Mesothelial cell of epicardium (in vitro differentiated cells): ENCODE measurements around the gene KDM4B. TPM values are rescaled to one million over a fixed set of nuclear protein-coding genes. Genes with fewer than 3 reads are reported as not detected.

Experiments
- DNase-seq, 2 experiments: peaks; one replicate each; pipeline ENCODE4 v3.0.0; 2021; ENCODE audit warnings: low spot score in 2 of 2; ENCODE audit not compliant: unreplicated experiment in 2 of 2
- H3K27ac Mint-ChIP-seq: 2 replicates; pipeline ENCODE4 v1.8.0; 2021; ENCODE audit warnings: mixed read lengths
- H3K27me3 Mint-ChIP-seq: 2 replicates; pipeline ENCODE4 v1.8.0; 2021; ENCODE audit warnings: low read depth, mixed read lengths
- H3K36me3 Mint-ChIP-seq: 2 replicates; pipeline ENCODE4 v1.8.0; 2021; ENCODE audit warnings: mixed read lengths
- H3K4me1 Mint-ChIP-seq: 2 replicates; pipeline ENCODE4 v1.8.0; 2021; ENCODE audit warnings: mixed read lengths
- H3K4me3 Mint-ChIP-seq: 2 replicates; pipeline ENCODE4 v1.8.0; 2021; ENCODE audit warnings: mild to moderate bottlenecking, moderate library complexity, mixed read lengths
- H3K9me3 Mint-ChIP-seq: 2 replicates; pipeline ENCODE4 v1.8.0; 2021; ENCODE audit warnings: mixed read lengths
- CTCF ChIP-seq: fragments of 200-600 bp; sonication (generic); IDR thresholded peaks from one replicate; pipeline ENCODE4 v1.5.0; 2021; ENCODE audit warnings: antibody characterized with exemption; ENCODE audit not compliant: unreplicated experiment
- total RNA-seq: library from RNA; stranded (reverse); gene quantifications from 3 replicates; pipeline ENCODE4 v1.2.1, GENCODE V29; 2021

The KDM4B gene
- total RNA-seq, 1 donor from 2014 or later = 80.5 TPM

GRCh38 chr19:5112681-5113575 lies 144.0 kb downstream of the KDM4B start:
- Mint-ChIP-seq H3K27ac (peak overlapping the region; percentile 68), H3K9me3 (peaks cover 10% of the 10 kb centered on the region), H3K27me3 (no peaks in the 10 kb centered on the region), H3K36me3 (peaks cover 30% of the 10 kb centered on the region), H3K4me3 (no peak overlapping the region), H3K4me1 (peaks cover 28% of the 10 kb centered on the region)
- DNase-seq = no peak
- TF ChIP-seq CTCF = no peak

GRCh38 chr19:5113633-5114586 lies 145.0 kb downstream of the KDM4B start:
- no peak for DNase-seq
- H3K27me3 Mint-ChIP-seq = no peaks in the 10 kb centered on the region
- no peak overlapping the region for H3K4me3 Mint-ChIP-seq
- H3K9me3 Mint-ChIP-seq = peaks cover 10% of the 10 kb centered on the region
- peak overlapping the region; percentile 79 for H3K27ac Mint-ChIP-seq
- H3K36me3 Mint-ChIP-seq = peaks cover 32% of the 10 kb centered on the region
- TF ChIP-seq CTCF = no peak
- H3K4me1 Mint-ChIP-seq = peaks cover 28% of the 10 kb centered on the region

GRCh38 chr19:5114727-5115126 lies 145.8 kb downstream of the KDM4B start:
- Mint-ChIP-seq H3K4me3 (no peak overlapping the region), H3K9me3 (peaks cover 10% of the 10 kb centered on the region), H3K27ac (peak overlapping the region; percentile 79), H3K4me1 (peaks cover 28% of the 10 kb centered on the region), H3K36me3 (peaks cover 34% of the 10 kb centered on the region), H3K27me3 (no peaks in the 10 kb centered on the region)
- TF ChIP-seq CTCF = no peak
- no peak for DNase-seq

- Mint-ChIP-seq H3K9me3 (peaks cover 10% of the 10 kb centered on the region), H3K36me3 (peaks cover 32% of the 10 kb centered on the region), H3K4me3 (no peak overlapping the region), H3K27ac (peak overlapping the region; percentile 60), H3K27me3 (no peaks in the 10 kb centered on the region), H3K4me1 (peaks cover 28% of the 10 kb centered on the region)
- DNase-seq = no peak
- no peak for TF ChIP-seq CTCF
These were observed 146.4 kb downstream of the KDM4B start for GRCh38 chr19:5115351-5115750.

- H3K9me3 Mint-ChIP-seq = peaks cover 10% of the 10 kb centered on the region
- peaks cover 32% of the 10 kb centered on the region for H3K36me3 Mint-ChIP-seq
- H3K4me1 Mint-ChIP-seq = peaks cover 28% of the 10 kb centered on the region
- TF ChIP-seq CTCF = no peak
- H3K4me3 Mint-ChIP-seq = no peak overlapping the region
- no peak for DNase-seq
- peak overlapping the region; percentile 60 for H3K27ac Mint-ChIP-seq
- no peaks in the 10 kb centered on the region for H3K27me3 Mint-ChIP-seq
These were observed 146.9 kb downstream of the KDM4B start for GRCh38 chr19:5115771-5116202.
